ENCODE measurements around the gene HTR1D. TPM values are rescaled to one million over a fixed set of nuclear protein-coding genes. Genes with fewer than 3 reads are reported as not detected.

The HTR1D gene, protein sequence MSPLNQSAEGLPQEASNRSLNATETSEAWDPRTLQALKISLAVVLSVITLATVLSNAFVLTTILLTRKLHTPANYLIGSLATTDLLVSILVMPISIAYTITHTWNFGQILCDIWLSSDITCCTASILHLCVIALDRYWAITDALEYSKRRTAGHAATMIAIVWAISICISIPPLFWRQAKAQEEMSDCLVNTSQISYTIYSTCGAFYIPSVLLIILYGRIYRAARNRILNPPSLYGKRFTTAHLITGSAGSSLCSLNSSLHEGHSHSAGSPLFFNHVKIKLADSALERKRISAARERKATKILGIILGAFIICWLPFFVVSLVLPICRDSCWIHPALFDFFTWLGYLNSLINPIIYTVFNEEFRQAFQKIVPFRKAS
- under 0.01 TPM in 1 of 2 replicates, not detected in the other for total RNA-seq

GRCh38 chr1:23217421-23218115, at the start of gene HTR1D:
TSS of gene HTR1D (minus strand) at chr1:23217502. CDS start at chr1:23194219, 23,283 bp downstream.

GRCh38 chr1:23168445-23169194, 48.7 kb downstream of the HTR1D start, which contains the start of gene LUZP1:
TSS of gene LUZP1 (minus strand) at chr1:23168856.

Other genes starting within 250 kb of the HTR1D start
- gene LACTBL1, start 244.6 kb downstream of the HTR1D start, total RNA-seq, result not detected in 2 replicates
- not detected in 2 replicates for gene TEX46, start 201.7 kb downstream of the HTR1D start, total RNA-seq
- gene KDM1A, start 198.0 kb downstream of the HTR1D start, total RNA-seq, result 67.6 and 100 TPM in 2 replicates
- 34.2 and 42.9 TPM in 2 replicates for gene LUZP1, start 48.6 kb downstream of the HTR1D start, total RNA-seq
- gene HNRNPR, start 126.8 kb upstream of the HTR1D start, total RNA-seq, result 65.2 and 92.7 TPM in 2 replicates
- 15.2 and 17.4 TPM in 2 replicates for gene ZNF436, start 152.3 kb upstream of the HTR1D start, total RNA-seq
- gene TCEA3, start 207.2 kb upstream of the HTR1D start, total RNA-seq, result 0.22 and 0.34 TPM in 2 replicates

All from dermis lymphatic vessel endothelial cell (primary cell).